Astrocyte of the spinal cord (primary cell): ENCODE measurements around the gene NUMBL.
A peak's percentile ranks its signal among the peaks of the same experiment; 100 is the strongest.

Source experiments
- DNase-seq: peaks from one replicate; pipeline ENCODE4 v3.0.0; 2011; ENCODE audit warnings: low read depth, low spot score
- H3K4me3 ChIP-seq: 2 replicates; pipeline ENCODE4 v1.5.1; 2011; ENCODE audit warnings: low read depth, mild to moderate bottlenecking, low read length, moderate library complexity
- CTCF ChIP-seq: IDR thresholded peaks from 2 replicates; pipeline ENCODE4 v1.5.1; 2012; ENCODE audit warnings: low read depth, mild to moderate bottlenecking, low read length, inconsistent platforms
- in situ Hi-C: cut with HindIII; loops from 2 replicates; pipeline ENCODE4 v1.10.0; 2017; ENCODE audit warnings: low sequenced_read_pairs

NUMBL gene

DNA sequence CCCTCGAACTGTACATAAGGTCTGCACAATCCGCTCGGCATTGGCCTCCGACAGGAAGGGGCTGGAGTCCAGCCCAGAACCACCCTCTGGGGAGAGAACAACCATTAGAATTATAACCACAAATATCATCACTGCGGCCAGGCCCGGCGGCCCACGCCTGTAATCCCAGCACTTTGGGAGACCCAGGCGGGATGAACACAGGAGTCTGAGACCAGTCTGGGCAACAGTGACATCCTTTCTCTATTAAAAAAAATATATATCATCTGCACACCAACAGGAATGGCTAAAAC lies 14.9 kb upstream of the NUMBL start:
- H3K4me3 ChIP-seq: no peak overlapping the region
- DNase-seq: peak; percentile 19
- in situ Hi-C loops: no loop called here
- no peak for TF ChIP-seq CTCF

DNA sequence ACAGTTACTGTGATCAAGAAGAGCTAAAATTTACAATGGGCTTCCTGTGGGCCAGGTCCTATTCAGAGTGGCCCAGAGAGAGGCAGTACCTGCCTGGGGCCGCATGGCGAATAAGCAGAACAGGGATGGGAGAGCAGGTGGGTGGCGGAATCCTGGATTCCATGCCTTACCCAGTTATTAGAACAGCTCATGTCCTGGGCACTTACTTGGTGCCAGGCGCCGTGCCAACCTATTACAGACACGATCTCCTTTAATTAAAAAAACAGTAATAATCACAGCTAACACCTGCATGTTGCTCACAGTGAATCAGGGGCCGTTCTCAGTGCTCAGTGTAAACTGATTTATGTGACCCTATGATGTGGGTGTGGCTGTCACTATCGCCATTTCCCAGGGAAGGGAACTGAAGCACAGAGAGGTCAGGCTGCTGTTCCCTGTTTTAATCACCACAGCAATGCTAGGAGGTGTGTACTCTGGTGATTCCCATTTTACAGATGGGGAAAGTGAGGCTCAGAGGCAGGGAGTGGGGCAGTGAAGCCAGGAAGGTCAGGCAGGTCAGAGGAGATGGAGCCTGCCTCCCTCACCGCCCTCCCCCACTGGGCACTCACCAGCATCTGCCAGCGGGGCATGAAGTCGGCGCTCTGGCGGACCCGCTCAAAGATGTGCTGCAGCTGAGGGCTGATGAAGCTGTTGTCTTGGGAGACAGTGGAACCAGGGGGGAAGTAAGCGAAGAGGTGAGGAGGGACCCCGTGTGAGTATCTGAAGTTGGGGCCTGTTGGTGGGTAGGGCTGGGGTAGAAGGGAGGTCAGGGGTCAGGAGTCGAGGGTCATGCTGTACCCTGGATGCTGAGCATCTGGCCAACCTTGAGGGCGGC lies 14.3 kb upstream of the NUMBL start:
- H3K4me3 ChIP-seq: no peak overlapping the region
- TF ChIP-seq CTCF: no peak
- in situ Hi-C loops: no loop called here
- no peak for DNase-seq

GRCh38 chr19:40703029-40703755 lies 12.7 kb upstream of the NUMBL start:
- TF ChIP-seq CTCF: no peak
- H3K4me3 ChIP-seq: no peak overlapping the region
- in situ Hi-C loops: no loop called here
- DNase-seq: no peak

DNA sequence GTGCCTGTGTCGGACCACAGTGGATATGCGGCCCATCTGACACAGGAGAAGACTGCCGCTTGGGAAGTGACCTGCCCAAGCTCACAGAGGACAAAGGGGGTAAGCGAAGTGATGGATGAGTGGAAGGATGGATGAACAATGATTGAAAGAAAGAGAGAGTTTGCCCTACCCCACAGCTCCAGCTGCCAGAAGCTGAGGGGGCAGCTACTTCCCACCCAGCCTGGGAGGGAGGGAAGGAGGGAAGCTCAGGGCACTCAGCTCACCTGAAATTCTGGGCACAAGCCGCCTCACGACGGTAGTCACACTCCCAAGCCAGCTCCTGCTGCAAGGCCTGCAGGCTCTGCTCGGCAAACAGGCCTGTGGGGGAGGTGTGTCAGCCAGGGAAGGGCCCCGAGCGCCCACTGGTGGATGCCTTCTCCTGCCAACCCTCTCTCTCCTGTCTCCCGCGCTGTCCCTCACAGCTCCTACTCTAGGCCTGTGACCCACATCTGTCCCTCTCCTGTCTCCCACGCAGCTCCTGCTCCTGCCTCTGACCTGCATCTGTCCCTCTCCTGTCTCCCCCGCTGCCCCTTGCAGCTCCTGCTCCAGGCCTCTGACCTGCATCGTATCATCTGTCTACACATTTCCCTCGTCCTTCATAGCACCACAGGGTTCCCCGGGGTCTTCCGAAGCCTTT lies 12.0 kb upstream of the NUMBL start:
- DNase-seq: peak; percentile 15
- no peak overlapping the region for H3K4me3 ChIP-seq
- in situ Hi-C loops: no loop called here
- peak; percentile 70 for TF ChIP-seq CTCF

DNA sequence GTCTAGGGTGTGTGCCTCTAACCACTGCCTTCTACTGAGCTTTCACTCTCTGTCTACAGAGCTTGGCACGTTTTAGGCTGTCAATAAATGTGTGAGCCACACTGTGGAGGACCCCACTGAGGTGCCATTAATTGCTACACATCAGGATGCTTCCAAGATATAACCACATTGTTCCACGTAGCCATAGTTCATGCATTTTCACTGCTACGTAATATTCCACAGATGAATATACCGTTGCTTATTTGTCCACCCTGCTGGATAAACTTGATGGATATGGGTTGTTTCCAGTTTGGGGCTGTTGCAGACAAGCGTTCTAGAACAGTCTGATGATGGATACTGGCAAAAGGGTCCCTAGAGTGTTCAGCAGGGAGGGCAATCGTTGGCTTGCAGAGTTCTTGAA lies 11.3 kb upstream of the NUMBL start:
- no peak for DNase-seq
- TF ChIP-seq CTCF: no peak
- no peak overlapping the region for H3K4me3 ChIP-seq
- in situ Hi-C loops: no loop called here

DNA sequence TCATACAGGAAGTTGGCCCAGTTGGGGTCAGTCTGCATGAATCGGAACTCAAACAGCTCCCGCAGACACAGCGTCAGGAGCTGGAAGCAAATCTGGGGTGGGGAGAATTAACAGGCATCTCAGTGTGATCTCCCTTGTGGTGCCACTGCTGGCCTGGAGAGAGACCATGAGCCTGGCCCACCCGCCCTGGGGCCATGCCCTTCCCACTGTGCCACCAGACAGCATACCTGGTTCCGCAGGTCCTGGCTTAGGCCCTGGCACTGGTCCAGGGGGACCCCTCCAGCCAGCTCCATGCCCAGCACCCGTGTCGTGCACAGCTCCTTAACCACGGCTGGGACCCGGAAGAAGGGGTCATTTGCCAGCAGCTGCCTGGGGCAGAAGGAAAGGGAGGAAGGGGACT lies 9.6 kb upstream of the NUMBL start:
- in situ Hi-C loops: no loop called here
- no peak for TF ChIP-seq CTCF
- no peak overlapping the region for H3K4me3 ChIP-seq
- DNase-seq: no peak
